Measurements from ENCODE around the gene KCTD1.

KCTD1 gene

DNA sequence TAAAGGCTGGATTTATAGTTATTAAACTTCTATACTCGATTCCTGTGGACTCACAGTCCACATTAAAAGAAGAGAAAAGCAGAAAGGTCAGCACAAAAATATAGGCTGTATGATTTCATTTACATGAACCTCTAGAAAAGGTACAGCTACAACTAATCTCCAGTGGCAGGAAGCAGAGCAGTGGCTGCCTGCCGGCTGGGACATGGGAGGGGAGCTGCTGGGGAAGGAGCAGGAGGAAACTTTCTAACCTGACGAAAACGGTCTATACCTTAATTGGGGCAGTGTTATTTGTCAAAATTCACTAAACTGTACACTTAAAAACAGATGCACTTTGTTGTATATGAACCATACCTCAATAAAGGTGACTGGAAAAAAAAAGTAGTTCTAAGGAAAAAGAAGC is 26.7 kb downstream of the KCTD1 start:
- no peak for DNase-seq

DNA sequence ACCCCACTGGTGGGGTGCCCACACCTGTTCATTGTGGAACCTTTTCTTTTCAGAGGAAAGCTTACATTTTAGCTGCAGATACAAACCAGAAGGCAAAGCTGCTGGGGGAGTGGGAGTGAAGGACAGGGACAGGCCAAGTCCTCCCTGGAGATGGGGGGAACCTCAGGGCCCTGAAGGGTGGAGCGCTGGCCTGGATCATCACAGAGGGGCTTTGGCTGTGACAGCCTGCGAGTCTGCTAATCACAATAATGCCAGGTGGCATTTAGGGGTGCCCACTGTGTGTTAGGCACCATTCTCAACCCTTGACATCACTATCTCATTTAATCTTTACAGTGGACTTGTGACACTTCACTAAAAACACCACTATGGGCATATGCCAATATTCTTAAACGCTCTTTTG is 27.4 kb downstream of the KCTD1 start:
- no peak for DNase-seq

DNA sequence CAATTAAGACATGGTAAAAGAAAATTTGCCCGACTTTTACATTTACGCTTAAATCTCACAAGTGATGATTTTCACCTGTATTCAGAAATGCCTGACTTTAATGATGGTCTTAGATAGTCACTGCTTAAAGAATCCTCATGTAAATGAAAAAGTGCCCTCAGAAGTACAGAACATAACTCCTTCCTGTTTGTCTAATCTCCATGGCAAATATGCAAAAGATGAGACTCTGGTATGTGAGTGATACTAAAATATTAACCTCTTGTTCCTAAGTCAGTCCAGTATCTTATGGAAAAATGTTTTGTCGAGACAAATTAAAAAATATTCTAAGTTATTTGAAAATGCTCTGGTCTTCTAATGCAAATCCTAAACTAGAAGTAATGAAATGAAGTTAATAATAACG is 29.2 kb downstream of the KCTD1 start:
- no peak for DNase-seq

DNA sequence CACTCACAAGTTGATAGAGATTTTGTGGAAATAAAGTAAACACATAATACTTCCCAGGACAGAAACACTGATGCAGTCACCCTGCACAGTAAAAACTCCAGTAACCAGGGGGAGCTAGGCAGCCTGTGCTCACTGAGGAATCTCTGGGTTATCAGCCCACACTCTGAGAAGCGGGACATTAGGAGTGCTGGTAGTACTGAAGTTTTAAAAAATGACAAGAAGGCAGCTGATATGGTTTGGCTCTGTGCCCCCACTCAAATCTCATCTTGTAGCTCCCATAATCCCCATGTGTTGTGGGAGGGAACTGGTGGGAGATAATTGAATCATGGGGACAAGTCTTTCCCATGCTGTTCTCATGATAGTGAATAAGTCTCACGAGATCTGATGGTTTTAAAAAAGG is 31.4 kb downstream of the KCTD1 start:
- no peak for DNase-seq

DNA sequence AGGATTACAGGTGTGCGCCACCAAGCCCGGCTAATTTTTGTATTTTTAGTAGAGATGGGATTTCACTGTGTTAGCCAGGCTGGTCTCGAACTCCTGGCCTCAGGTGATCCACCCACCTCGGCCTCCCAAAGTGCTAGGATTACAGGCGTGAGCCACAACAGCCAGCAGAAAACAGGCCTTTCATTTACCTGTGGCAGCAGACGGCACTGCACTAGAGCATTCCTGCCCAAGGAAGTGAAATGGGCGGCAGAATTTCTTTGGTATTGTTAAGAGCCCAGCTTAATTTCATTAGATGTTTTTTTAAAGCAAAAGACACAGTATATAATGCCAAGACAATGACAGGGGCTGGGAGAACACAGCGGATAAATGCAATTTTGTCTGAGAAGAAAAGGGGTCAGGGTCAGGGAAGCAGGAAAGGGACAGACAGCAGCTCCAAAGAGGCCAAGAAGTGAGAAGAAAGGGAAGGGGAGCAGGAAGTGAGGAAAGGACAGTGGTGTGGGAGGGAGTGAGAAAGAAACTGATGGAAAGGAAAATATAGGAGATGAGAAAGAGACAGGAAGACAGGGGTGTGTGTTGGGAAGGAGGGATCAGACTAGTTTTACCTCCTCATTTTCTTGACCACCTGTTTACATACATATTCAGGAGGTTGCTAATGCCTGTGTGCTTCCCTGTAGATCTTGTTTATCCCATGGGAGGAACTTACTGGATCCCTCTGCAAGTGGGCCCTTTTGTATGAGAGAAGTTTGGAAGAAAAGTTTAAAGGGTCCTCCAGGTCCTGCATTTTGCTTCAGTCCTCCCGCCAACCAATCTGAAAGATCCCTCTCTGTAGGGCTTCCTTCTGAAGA is 32.5 kb downstream of the KCTD1 start:
- no peak for DNase-seq

DNA sequence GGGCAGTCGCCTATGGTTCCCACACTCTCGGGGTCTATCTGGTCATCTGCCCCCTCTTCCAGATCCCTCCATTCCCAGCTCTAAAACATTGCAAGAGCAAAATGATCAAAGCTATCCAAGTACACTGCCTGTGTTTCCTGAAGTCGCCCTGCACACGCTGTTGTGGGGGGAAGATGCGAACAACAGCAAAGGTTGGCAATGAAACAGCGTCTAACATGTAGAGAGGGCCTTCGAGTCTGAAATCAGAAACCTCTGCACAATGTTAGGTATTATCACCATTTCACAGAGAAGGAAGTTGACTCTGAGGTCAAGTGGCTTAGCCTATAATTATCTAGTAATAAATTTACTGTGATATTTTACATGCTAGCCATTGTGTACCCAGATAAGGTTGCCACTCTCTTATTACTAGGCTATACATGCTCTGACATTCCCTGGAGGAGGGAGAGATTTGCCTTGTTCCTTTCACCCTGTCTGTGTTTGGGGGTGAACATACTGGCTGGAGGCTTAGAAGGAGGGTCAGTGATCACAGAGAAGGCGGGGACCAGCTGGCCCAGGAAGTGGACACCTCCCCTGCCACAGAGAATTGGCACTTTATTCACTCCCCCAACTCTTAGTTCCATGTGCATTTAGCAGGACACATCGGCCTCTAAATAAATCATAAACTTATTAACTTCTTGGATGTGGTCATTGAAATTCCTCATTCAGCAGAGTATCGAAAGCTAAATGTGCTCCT is 36.8 kb downstream of the KCTD1 start:
- DNase-seq, result no peak

DNA sequence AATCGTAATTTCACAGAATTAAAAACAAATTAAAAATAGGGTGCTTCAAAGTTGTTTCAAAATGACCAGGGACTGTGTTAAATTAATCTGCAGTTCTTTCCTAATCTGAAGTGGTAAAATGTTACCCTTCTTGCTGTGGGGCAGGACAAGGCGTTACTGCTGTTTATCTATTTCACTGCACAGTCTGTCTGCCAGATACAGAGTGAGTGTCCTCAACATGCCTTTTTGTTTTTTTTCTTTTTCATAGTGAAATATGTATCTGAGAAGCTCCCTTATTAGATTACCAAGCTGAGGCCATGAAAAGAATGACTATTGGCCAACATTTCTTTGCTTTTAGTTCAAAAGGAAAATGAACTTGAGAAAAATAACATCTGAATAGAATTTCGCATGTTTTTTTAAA is 38.0 kb downstream of the KCTD1 start:
- no peak for DNase-seq

DNA sequence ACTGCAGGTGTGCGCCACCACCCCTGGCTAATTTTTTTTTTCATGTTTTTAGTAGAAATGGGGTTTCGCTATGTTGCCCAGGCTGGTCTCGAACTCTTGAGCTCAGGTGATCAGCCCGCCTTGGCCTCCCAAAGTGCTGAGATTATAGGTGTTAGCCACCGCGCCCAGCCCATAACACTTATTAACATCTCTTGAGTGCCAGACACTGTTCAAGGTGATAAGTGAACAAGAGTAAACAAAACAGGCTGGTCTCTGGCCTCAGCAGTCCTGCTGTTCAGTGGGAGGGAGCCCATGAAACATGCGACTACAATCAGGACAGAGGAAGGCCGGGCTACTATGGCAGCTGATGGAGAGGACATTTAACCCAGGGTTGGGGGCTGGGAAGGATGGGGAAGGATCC is 42.3 kb downstream of the KCTD1 start:
- no peak for DNase-seq

DNA sequence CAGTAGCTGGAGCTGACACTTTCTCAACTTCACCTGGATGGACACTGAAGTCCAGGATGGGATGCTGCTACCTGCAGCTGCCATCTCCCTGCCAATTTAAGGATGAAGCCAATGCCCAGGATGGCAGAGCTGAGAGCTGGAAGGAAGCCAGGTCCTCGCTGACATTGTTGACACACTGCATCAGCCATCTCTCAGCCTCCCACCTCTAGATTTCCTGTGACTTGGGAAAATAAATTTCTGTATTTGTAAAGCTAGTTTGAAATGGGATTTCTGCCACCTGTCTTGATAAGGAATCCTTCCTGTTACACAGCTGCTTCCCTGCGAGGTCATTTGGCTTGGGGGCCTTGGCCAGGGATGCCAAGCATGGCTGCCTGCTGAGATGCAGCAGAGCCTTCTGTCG is 43.5 kb downstream of the KCTD1 start:
- no peak for DNase-seq

DNA sequence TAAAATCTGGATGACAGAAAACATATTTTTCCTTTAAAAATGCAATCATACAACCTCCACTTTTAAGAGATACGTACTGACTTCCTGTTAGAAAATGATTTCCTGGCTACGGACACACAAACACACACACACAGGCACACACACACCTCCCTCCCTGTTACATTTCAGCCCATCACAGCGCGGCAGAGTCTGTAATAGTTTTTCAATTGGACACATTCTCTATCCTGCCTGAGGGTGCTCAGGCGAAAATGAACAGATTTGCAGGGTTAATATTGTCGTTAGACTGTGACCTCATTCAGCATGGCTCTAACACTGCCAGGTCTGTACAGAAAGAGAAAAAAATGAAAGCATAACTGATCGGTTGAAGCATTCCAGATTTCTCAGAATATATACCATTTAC is 45.0 kb downstream of the KCTD1 start:
- DNase-seq, result no peak

DNA sequence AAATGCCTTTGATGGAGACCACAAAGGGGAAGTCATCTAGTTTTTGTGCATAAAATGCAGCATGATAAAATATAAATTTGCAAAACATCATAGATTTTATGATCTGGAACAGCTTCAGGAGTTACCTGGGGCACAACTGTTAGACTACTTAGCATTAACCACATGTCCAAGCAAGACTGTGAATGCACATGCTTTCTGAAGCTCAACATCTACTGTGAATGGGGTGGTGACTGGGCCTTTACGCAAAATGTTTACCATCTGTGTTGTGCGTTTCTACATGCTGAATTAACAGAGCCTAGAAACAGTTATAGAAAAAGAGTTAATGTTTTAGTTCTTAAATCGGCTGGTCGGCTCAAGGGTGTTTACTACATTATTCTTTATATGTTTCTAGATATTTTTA is 45.5 kb downstream of the KCTD1 start:
- no peak for DNase-seq

DNA sequence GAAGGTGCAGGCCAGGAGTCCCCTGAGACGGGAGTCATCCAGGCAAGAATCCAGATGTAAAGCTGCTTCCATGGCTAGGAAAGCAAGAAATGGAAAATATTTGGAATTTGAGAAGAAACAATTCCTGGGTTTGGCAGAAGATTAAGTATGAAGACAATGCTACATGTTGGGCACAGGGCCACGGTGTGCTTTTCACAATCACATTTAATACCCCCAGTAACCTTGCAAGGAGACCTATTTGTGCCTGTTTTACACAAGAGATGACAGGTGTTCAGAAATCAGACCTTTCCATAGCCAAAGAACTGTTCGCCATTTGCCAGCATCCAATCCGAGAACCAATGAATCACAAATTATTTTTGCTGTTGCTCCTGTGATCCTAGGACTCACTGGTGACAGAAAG is 50.5 kb downstream of the KCTD1 start:
- no peak for DNase-seq

DNA sequence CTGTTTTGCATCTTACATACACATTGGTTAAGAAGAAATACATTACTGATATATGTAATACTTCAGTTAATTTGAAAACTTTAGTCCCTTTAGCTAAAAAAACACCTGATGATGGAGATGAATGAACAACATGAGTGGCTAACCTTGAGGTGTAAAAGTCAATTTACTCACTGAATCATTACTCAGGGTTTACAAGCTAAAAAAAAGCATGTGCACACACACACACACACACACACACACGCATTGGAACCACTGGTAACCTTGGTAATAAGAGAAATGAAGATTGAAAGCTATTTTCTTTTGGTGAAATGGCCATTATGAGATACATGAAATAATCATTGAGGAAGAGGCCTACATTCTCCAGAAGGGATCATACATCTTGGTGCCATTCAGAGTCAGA is 51.8 kb downstream of the KCTD1 start:
- DNase-seq, result no peak

DNA sequence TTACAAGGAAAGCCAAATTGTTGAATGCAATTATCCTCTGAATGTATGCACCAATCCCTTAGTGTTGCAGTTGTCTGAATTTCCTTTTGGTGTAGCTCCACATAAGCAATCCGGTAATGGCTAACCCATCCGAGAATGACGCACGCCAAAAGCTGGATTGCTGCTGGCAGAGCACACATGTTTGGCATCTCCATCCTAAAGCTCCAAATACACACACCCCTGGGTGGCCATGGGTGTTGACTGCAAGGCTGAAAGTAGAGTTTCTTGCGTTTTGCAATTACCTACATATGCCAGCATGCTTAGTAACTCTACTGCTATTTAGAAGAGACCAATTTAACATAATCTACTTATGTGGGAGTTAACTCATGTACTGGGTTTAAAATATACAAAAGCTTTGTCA is 53.1 kb downstream of the KCTD1 start:
- DNase-seq, result no peak

DNA sequence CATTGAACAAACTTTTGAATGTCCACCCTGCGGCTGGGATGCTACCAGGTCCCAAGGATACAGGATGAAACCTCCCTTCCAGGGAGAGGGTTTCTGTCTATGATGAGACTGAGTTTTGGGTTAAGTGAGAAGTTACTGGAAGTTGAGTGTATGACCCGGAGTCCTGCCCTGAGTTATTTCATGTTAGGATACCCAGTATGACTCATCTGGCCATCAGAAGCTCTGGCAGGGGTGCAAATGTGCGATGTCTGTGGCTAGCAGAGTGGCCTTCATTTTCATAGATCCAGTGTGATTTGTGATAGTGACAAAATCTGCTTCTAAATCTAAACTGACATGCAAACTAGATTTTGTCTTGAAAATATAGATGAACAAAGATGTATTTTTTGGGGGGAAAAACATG is 55.3 kb downstream of the KCTD1 start:
- DNase-seq, result no peak

DNA sequence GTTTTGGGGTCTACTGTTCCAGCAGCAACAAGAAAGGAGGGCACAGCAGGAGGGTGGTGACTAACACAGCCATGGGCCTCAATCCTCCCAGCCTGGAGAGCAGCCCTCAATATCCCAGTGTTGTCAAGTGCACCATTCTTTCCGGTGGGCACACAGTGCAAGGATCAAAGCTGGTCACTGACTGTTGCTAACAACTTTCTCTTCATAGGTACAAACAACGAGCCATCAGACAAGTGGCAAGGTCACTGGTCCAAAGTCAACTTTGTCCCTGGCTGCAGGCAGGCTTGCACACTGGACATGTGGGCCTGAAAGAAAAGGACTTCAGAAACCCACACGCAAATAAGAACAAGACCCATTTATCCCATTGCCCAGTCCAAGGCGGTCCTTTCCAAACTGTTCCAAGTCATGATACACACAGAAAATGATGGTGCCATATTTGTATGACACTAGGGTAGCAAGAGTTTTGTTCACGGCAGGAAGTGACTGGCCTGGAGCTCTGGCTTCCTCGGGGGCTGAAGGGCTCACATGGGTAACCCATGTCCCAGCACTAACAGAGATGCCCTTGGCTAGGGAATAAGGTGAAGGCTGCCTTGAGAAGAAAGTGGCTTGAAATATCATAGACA is 57.0 kb downstream of the KCTD1 start:
- no peak for DNase-seq

DNA sequence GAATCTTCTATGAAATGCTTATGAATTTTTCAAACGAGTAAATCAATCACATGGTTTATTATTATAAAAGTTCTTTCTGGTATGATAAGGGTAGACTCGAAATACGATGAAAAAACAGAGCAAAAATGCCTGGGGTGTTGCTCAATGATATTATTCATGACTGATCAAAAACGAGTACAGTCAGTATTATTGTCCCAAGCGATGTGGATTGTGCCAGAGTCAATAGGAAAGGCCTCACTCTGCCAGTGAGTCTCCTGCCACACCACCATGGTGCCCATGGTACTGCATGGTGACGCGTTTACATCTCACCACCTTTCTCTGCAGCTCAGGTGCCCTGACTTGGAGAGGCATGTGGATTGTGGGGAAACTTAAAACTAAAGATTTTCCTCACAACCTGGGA is 58.5 kb downstream of the KCTD1 start:
- DNase-seq, result no peak

DNA sequence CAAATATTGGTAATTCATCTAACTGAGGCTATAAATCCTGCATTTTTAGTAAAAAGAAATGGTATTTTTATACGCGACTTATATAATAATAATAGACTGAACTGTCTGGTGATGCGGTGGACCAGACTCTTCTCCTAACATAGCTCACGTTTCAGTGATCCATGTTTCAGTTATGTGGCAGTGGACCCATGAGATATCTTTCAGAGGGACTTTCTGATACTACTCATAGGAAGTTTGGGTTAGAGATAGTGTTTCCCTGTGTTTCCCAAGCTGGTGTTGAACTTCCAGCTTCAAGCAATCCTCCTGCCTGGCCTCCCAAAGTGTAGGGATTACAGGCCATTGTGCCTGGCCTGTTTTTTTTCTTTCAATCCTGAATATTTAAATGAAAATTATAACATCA is 59.2 kb downstream of the KCTD1 start:
- DNase-seq, result no peak

DNA sequence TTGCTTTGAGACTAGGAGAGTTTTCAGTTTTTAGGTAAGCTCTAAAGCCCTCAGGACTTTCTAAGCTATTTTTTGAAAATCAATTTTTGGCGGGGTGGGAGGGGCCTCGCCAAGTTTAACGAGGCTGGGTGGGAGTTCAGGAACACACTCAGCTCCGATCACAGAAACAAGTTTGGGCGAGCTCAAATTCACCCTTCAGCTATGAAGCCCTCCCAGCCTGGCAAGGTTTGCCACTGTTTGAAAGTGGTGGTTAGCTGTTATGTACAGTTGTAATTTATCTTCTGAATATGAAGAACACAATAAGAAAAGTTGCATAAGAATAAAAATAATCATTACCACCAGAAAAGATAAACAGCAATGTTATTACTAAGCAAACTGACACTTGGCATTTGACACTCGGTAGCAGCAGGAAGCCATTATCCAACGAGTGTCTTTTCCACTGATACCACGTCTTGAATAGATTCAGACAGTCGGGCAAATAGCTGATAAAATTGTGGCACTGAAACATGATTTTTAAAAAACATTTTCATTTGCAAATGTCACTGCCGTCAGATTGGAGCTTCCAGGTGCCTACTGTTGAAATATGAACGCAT is 59.8 kb downstream of the KCTD1 start:
- no peak for DNase-seq

DNA sequence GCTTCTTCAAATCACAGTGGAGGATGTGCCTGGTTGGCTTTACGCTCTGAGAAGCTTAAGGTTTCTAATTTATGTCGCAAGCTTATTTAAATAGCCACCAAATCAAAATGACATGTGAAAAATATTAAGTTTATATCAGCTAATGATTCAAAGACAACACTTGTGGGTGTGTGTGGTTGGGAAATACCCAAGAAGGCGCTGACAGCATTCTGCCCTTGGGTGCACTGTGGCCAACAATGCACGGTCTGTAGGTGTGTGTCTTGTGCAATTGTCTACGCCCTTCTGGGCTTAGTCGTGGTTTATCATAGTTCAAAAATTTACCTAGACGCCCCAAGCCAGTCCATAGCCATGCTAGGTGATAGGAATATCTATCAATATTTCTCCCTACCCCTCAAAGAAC is 60.9 kb downstream of the KCTD1 start:
- DNase-seq, result no peak

DNA sequence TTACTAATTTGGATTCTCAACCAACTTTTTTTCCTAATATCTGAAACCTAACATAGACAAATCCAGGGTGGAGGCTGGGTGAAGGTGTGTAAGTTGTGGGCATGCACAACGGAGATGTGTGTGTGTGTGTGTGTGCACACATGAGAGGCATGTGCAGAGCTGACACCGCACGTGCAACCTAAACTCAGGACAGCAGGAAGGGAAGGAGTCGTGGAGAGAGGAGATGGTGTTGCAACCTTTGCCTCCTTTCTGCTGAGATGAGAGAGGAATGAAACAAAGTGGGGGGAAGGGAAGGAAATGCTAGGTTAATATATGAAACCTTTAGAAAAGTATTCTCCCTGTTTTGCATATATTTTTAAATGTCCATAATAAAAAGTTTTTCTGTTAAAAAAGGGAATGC is 64.7 kb downstream of the KCTD1 start:
- no peak for DNase-seq

DNA sequence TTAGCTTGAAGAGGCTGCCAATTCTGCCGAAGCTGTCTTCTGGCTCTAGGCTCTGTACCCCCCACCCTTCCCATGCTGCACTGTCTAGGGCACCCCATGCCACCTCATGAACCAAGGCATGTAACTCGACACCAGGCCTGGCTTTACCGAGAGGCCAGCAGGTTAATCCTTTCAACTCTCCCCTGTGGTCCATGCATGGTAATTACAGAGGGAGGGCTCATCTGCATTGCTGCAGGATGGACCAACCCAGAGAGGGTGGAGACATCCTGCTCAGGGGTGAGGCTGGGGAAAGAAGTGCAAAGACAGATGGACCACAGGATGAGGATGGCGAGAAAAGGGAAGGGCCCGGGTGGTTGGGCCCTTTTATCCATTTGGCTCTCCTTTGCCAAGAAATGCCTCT is 65.8 kb downstream of the KCTD1 start:
- DNase-seq, result no peak

DNA sequence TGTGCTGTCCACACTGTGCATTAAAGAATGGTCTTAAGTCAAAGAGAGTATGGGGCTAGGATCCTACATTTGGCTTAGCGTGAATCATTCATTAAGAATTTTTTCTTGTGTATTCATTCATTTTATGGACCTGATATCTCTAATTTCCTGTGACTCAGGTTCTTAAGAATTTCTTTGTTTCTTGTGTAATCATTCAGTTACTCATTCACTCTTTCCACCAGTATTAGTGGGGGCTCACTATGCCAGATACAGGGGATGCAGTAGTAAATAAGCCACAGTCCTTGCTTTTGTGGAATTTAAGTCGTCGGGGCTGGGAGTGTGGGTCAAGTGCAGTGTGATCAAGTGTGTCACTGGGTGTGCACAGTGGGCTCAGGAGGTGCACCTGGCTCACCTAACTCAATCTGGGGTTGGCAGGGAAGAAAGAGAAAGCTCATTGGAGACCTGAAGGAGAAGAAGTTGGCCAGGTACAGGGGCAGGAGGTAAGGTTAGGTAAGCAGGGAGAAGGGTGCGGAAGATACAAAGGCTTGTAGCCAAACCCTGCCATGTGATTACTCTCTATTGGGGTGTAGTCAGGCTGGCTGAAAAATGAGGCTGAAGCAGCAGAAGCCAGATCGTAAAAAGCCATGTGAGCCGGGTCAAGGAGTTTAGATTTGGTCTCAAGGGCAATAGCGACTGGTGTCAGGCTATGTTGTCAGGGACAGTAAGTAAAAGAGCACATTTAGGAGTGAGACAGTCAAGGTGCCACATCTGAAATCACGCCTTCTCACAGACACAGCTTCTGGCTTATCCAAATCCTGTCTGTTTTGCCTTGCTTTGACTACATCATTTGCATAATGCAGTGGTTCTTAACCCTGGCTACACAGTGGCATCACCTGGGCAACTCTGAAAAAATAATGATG is 67.2 kb downstream of the KCTD1 start:
- DNase-seq, result no peak
